Mesendoderm (in vitro differentiated cells): Measurements from ENCODE around the gene TMC1.

Experiments used
- DNase-seq: peaks from one replicate; pipeline ENCODE4 v3.0.0; 2013
- H2AK5ac ChIP-seq: 2 replicates; pipeline ENCODE4 v1.6.1; 2013; ENCODE audit warnings: low read length, inconsistent platforms
- H2BK120ac ChIP-seq: 2 replicates; pipeline ENCODE4 v1.6.1; 2013; ENCODE audit warnings: low read depth, mild to moderate bottlenecking, low read length, moderate library complexity, mixed read lengths
- H2BK15ac ChIP-seq: replicated peaks from 2 replicates; pipeline ENCODE4 v1.6.1; 2013; ENCODE audit warnings: low read depth, mild to moderate bottlenecking, moderate library complexity
- H2BK5ac ChIP-seq: 2 replicates; pipeline ENCODE4 v1.6.1; 2013; ENCODE audit warnings: low read length, inconsistent platforms
- H3K18ac ChIP-seq: 2 replicates; pipeline ENCODE4 v1.6.1; 2013; ENCODE audit warnings: mild to moderate bottlenecking, low read length, mixed read lengths
- H3K23ac ChIP-seq: one replicate; pipeline ENCODE4 v1.6.1; 2013; ENCODE audit warnings: low read length
- H3K27ac ChIP-seq: 2 replicates; pipeline ENCODE4 v1.5.1; 2013; ENCODE audit warnings: low read depth, mild to moderate bottlenecking, inconsistent platforms, low read length, moderate library complexity
- H3K27me3 ChIP-seq: 2 replicates; pipeline ENCODE4 v1.6.1; 2013; ENCODE audit warnings: low read length, control low read depth, mild to moderate bottlenecking, inconsistent platforms; ENCODE audit not compliant: insufficient read depth, poor library complexity
- H3K36me3 ChIP-seq: 2 replicates; pipeline ENCODE4 v1.6.1; 2013; ENCODE audit warnings: low read length, inconsistent platforms; ENCODE audit not compliant: control insufficient read depth, insufficient read depth
- H3K4ac ChIP-seq: one replicate; pipeline ENCODE4 v1.6.1; 2013; ENCODE audit warnings: low read depth, mild to moderate bottlenecking, low read length, moderate library complexity
- H3K4me1 ChIP-seq: 2 replicates; pipeline ENCODE4 v1.6.1; 2013; ENCODE audit warnings: low read depth, low read length, inconsistent platforms; ENCODE audit not compliant: control insufficient read depth
- H3K4me2 ChIP-seq: 2 replicates; pipeline ENCODE4 v1.6.1; 2013; ENCODE audit warnings: low read length
- H3K4me3 ChIP-seq: 2 replicates; pipeline ENCODE4 v1.5.1; 2013; ENCODE audit warnings: mild to moderate bottlenecking, low read length
- H3K56ac ChIP-seq: one replicate; pipeline ENCODE4 v1.6.1; 2013; ENCODE audit warnings: low read length
- H3K79me1 ChIP-seq: 2 replicates; pipeline ENCODE4 v1.6.1; 2013; ENCODE audit warnings: low read length, inconsistent platforms
- H3K79me2 ChIP-seq: 2 replicates; pipeline ENCODE4 v1.6.1; 2013; ENCODE audit warnings: mild to moderate bottlenecking, low read length; ENCODE audit not compliant: control insufficient read depth, insufficient read depth
- H3K9ac ChIP-seq: 2 replicates; pipeline ENCODE4 v1.6.1; 2013; ENCODE audit warnings: low read length, inconsistent platforms
- H4K5ac ChIP-seq: one replicate; pipeline ENCODE4 v1.6.1; 2013; ENCODE audit warnings: low read length
- H4K8ac ChIP-seq: one replicate; pipeline ENCODE4 v1.6.1; 2013; ENCODE audit warnings: low read depth, mild to moderate bottlenecking, control low read depth, low read length, moderate library complexity
- WGBS: extraction: QIAGEN DNeasy Blood & Tissue Kit; methylation state at CpG from one replicate; pipeline ENCODE4 v1.1.7; 2013; ENCODE audit warnings: low lambda C conversion rate, missing lambda C conversion rate; ENCODE audit not compliant: insufficient coverage; ENCODE audit errors: extremely low coverage; 5-methylcytosine and 5-hydroxymethylcytosine counted together

TMC1 gene

DNA sequence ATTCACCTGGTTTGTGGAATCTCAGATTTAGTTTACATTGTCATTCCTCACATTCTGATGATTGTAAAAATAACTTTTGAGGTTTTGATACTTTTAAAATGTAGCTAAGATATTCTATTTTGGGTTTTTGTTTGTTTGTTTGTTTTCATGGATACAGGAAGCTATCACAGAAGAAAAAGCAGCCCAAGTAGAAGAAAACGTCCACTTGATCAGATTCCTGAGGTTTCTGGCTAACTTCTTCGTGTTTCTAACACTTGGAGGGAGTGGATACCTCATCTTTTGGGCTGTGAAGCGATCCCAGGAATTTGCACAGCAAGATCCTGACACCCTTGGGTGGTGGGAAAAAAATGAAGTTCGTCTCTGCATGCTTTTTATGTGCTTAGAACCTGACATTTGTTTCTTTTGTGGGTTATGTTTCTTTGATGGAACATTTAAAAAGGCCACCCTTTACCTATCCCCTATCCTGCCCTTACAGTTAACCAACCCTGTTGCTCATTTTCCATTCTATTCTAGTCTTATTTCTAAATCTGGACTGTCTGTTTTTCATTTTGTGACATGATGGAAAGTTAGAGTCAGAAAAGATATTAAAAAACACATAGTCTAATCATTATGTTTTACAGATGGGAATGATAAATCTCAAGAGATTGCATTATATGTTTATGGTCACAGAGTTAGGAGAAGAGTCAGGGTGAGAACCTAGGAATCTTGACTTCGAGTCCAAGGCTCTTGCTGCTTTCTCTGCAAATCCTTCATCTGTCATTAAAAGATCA is 267.7 kb downstream of the TMC1 start:
- Histone ChIP-seq H4K5ac (no peak overlapping the region), H3K4me1 (no peaks in the 10 kb centered on the region), H3K4ac (no peak overlapping the region), H3K27ac (no peak overlapping the region), H3K4me3 (no peak overlapping the region), H2AK5ac (no peak overlapping the region), H3K27me3 (no peaks in the 10 kb centered on the region), H2BK5ac (no peak overlapping the region), H2BK120ac (no peak overlapping the region), H3K18ac (no peak overlapping the region), H3K4me2 (no peak overlapping the region), H2BK15ac (no peak overlapping the region), H4K8ac (no peak overlapping the region), H3K79me2 (no peaks in the 10 kb centered on the region), H3K23ac (no peak overlapping the region), H3K56ac (no peak overlapping the region), H3K36me3 (no peaks in the 10 kb centered on the region), H3K79me1 (no peaks in the 10 kb centered on the region), H3K9ac (no peak overlapping the region)
- DNase-seq: no peak
- WGBS: no CpG with 5 or more reads among the region's 5 CpGs

DNA sequence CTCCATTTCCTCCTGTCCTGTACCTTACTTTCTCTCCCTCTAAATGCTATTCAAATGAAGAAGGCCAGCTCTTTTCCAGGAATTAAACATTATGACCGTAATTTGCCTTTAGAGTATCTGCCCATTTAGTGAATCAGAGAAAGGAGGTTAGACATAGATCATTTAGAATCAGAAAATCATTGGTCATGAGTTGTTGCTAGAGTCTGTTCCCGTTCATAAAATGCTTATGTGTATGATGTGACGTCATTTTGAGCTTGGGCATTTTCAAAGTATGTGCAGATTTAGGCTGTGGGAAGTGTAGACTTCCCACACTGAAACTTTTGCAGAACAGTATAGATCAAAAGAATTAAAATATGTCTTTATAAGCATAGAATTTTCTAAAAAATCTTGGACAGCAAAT is 268.5 kb downstream of the TMC1 start:
- Histone ChIP-seq H3K36me3 (no peaks in the 10 kb centered on the region), H4K8ac (no peak overlapping the region), H3K4me1 (no peaks in the 10 kb centered on the region), H3K79me1 (no peaks in the 10 kb centered on the region), H3K4ac (no peak overlapping the region), H3K9ac (no peak overlapping the region), H3K4me2 (no peak overlapping the region), H2BK120ac (no peak overlapping the region), H3K79me2 (no peaks in the 10 kb centered on the region), H3K27me3 (no peaks in the 10 kb centered on the region), H3K27ac (no peak overlapping the region), H2BK5ac (no peak overlapping the region), H2BK15ac (no peak overlapping the region), H4K5ac (no peak overlapping the region), H3K56ac (no peak overlapping the region), H3K18ac (no peak overlapping the region), H3K4me3 (no peak overlapping the region), H2AK5ac (no peak overlapping the region), H3K23ac (no peak overlapping the region)
- DNase-seq: no peak
- no CpG with 5 or more reads among the region's 3 CpGs for WGBS

DNA sequence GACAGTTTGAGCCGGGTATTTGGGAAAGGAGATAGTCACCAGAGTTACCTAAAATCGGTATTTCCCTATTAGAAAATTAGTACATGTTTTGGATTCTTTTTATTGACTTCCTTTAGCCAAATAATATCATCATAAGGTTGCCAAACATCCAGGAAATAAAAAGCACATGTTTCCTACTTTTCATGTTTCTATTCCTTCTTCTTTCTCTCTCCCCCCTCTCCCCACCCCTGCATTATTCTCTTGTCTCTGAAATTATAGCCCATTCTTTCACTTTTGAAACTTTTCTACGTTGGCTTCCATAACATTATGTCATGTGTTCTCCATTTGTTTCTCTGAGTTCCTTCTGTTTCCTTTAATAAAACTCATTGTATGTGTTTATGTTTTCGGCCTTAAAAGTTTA is 269.6 kb downstream of the TMC1 start:
- H2BK120ac ChIP-seq: no peak overlapping the region
- no peak overlapping the region for H3K9ac ChIP-seq
- no peak overlapping the region for H3K4me2 ChIP-seq
- no CpG with 5 or more reads among the region's 4 CpGs for WGBS
- no peak overlapping the region for H3K18ac ChIP-seq
- H2BK15ac ChIP-seq: no peak overlapping the region
- H3K56ac ChIP-seq: no peak overlapping the region
- no peak overlapping the region for H3K4ac ChIP-seq
- H3K79me1 ChIP-seq: no peaks in the 10 kb centered on the region
- H4K8ac ChIP-seq: no peak overlapping the region
- H2AK5ac ChIP-seq: no peak overlapping the region
- no peak overlapping the region for H3K23ac ChIP-seq
- H3K79me2 ChIP-seq: no peaks in the 10 kb centered on the region
- DNase-seq: no peak
- no peaks in the 10 kb centered on the region for H3K4me1 ChIP-seq
- H3K27ac ChIP-seq: no peak overlapping the region
- no peak overlapping the region for H2BK5ac ChIP-seq
- H3K36me3 ChIP-seq: no peaks in the 10 kb centered on the region
- no peak overlapping the region for H3K4me3 ChIP-seq
- no peak overlapping the region for H4K5ac ChIP-seq
- H3K27me3 ChIP-seq: no peaks in the 10 kb centered on the region

DNA sequence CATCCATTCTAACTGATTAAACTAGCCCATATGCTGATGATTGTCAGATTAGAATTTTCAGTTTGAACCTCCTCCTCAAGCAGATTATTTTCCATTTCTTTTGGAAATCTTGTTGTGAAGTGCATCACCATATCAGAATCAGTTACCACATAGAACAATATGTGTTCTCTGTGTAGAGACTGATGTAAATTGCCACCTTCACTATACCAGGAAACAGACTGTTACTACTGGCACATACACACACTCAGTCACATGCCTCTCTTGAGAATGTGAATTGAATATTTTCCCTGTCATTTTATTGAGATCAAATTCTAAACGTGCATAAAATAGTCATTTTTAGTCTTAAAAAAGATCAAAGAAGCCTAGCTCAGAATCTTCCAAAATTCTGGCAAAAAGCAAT is 270.0 kb downstream of the TMC1 start:
- no peaks in the 10 kb centered on the region for H3K4me1 ChIP-seq
- H2BK5ac ChIP-seq: no peak overlapping the region
- no peak overlapping the region for H3K4me2 ChIP-seq
- H2BK120ac ChIP-seq: no peak overlapping the region
- no peak overlapping the region for H2AK5ac ChIP-seq
- DNase-seq: no peak
- no peaks in the 10 kb centered on the region for H3K79me1 ChIP-seq
- no CpG with 5 or more reads among the region's 1 CpG for WGBS
- no peak overlapping the region for H3K9ac ChIP-seq
- no peak overlapping the region for H3K27ac ChIP-seq
- no peak overlapping the region for H4K5ac ChIP-seq
- no peak overlapping the region for H3K4ac ChIP-seq
- H3K56ac ChIP-seq: no peak overlapping the region
- H3K79me2 ChIP-seq: no peaks in the 10 kb centered on the region
- no peak overlapping the region for H3K18ac ChIP-seq
- no peaks in the 10 kb centered on the region for H3K27me3 ChIP-seq
- no peak overlapping the region for H2BK15ac ChIP-seq
- H3K4me3 ChIP-seq: no peak overlapping the region
- no peak overlapping the region for H3K23ac ChIP-seq
- no peaks in the 10 kb centered on the region for H3K36me3 ChIP-seq
- no peak overlapping the region for H4K8ac ChIP-seq

DNA sequence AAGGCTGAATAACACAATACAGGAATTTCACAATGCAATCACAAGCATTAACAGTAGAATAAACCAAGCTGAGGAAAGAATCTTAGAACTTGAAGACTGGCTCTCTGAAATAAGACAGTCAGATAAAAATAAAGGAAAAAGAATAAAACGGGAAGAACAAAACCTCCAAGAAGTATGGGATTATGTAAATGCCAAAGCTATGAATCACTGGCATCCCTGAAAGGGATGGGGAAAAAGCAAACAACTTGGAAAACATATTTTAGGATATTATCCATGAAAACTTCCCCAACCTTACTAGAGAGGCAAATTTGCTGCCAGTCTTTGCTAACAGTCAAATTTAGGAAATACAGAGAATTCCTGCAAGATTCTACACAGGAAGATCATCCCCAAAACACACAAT is 273.5 kb downstream of the TMC1 start:
- Histone ChIP-seq H3K9ac (no peak overlapping the region), H3K23ac (no peak overlapping the region), H3K27ac (no peak overlapping the region), H3K4ac (no peak overlapping the region), H3K56ac (no peak overlapping the region), H3K36me3 (no peaks in the 10 kb centered on the region), H3K79me1 (no peaks in the 10 kb centered on the region), H4K5ac (no peak overlapping the region), H3K4me3 (no peak overlapping the region), H2AK5ac (no peak overlapping the region), H4K8ac (no peak overlapping the region), H3K27me3 (no peaks in the 10 kb centered on the region), H3K18ac (no peak overlapping the region), H3K4me1 (no peaks in the 10 kb centered on the region), H3K79me2 (no peaks in the 10 kb centered on the region), H3K4me2 (no peak overlapping the region), H2BK15ac (no peak overlapping the region), H2BK120ac (no peak overlapping the region), H2BK5ac (no peak overlapping the region)
- no CpG with 5 or more reads among the region's 1 CpG for WGBS
- DNase-seq: no peak
